MM.1S (cell line): ENCODE data around the gene NLRP9.

Experiments used
- EZH2 ChIP-seq: fragments of 300-600 bp; sonication (generic); optimal IDR thresholded peaks from 2 replicates; pipeline ENCODE3; 2017; ENCODE audit warnings: low read depth, mild to moderate bottlenecking, antibody characterized with exemption, low read length, mixed read lengths
- EZH2phosphoT487 ChIP-seq: fragments of 300-600 bp; sonication (generic); IDR thresholded peaks from 2 replicates; pipeline ENCODE4 v1.6.1; 2018; ENCODE audit warnings: antibody characterized with exemption, low read length
- TF ChIP-seq, protein P1 (sequence below): fragments of 300-600 bp; sonication (generic); IDR thresholded peaks from 2 replicates; pipeline ENCODE4 v1.5.1; 2016; ENCODE audit warnings: antibody characterized with exemption, low read length, mixed read lengths

DNA sequence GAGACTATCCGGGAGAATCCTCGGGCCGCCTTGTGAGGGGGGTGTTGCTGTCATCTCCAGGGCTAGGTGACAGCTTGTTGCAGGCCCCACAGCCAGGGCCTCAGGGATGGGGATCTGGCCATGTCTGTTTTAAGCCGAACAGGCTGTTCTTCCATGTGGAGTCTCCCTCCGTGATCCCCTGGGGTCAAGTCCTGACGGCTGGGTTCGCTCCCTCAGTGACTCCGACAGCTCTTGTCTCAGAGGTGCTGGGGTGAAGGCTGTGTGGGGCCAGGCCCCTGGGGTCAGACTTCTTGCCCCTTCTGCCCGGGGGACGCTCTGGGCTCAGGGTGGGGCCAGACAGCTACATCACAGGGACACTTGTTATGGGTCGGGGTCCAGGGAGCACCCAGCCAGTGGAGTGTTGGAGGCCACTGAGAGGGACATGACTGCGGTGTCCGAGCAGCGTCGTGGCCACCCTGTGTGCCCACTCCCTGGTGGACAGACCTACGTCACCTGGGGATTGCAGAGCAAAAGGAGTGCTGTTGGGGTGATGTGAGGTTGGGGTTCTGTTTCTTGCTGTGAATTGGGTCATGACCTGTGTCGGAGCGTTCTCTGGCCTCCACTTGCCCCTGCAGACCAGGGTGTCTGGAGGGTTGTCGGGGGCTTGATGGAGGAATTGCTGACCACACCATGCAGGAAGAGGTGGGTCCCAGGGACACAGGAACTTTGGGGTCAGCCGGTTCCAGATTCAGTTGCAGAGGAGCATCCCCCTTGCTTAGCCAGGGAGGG is 41.7 kb downstream of the NLRP9 start:
- TF ChIP-seq, protein P1, sequence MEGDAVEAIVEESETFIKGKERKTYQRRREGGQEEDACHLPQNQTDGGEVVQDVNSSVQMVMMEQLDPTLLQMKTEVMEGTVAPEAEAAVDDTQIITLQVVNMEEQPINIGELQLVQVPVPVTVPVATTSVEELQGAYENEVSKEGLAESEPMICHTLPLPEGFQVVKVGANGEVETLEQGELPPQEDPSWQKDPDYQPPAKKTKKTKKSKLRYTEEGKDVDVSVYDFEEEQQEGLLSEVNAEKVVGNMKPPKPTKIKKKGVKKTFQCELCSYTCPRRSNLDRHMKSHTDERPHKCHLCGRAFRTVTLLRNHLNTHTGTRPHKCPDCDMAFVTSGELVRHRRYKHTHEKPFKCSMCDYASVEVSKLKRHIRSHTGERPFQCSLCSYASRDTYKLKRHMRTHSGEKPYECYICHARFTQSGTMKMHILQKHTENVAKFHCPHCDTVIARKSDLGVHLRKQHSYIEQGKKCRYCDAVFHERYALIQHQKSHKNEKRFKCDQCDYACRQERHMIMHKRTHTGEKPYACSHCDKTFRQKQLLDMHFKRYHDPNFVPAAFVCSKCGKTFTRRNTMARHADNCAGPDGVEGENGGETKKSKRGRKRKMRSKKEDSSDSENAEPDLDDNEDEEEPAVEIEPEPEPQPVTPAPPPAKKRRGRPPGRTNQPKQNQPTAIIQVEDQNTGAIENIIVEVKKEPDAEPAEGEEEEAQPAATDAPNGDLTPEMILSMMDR = no peak
- TF ChIP-seq EZH2 (no peak), EZH2phosphoT487 (no peak)
